GM12891 (cell line): Measurements from ENCODE around the gene CEACAM6.
"Not testable (repeated sequence)": the region's sequence is repeated elsewhere in the genome, so short reads cannot be mapped to it uniquely, and the experiment has no call there.

Experiments
- DNase-seq: peaks from one replicate; pipeline ENCODE4 v3.0.0; 2011; ENCODE audit warnings: low spot score; ENCODE audit not compliant: insufficient read length
- FAIRE-seq: peaks from 2 replicates; lab custom pipeline; 2011; peaks lifted over from hg19 to GRCh38; lab: Jason Lieb, UNC
- PAX5 ChIP-seq: IDR thresholded peaks from 2 replicates; pipeline ENCODE4 v1.6.1; 2011; ENCODE audit warnings: low read length, moderate library complexity, mild to moderate bottlenecking; ENCODE audit not compliant: insufficient read depth, severe bottlenecking
- POLR2A ChIP-seq: IDR thresholded peaks from 2 replicates; pipeline ENCODE4 v1.6.1; 2011; ENCODE audit warnings: low read depth, low read length, control low read depth
- POLR2AphosphoS5 ChIP-seq: IDR thresholded peaks from 2 replicates; pipeline ENCODE4 v1.6.1; 2011; ENCODE audit warnings: low read depth, low read length, control low read depth
- POU2F2 ChIP-seq: IDR thresholded peaks from 2 replicates; pipeline ENCODE4 v1.6.1; 2011; ENCODE audit warnings: low read depth, mild to moderate bottlenecking, control low read depth, low read length, moderate library complexity
- SPI1 ChIP-seq: IDR thresholded peaks from 2 replicates; pipeline ENCODE4 v1.6.1; 2011; ENCODE audit warnings: low read depth, low read length, control low read depth
- TAF1 ChIP-seq: IDR thresholded peaks from 2 replicates; pipeline ENCODE4 v1.6.1; 2011; ENCODE audit warnings: low read depth, low read length, control low read depth

The CEACAM6 gene

GRCh38 chr19:41774515-41774980, 19.2 kb downstream of the CEACAM6 start:
- FAIRE-seq (no peak), DNase-seq (no peak)
- TF ChIP-seq TAF1 (no peak), PAX5 (no peak), POU2F2 (no peak), POLR2AphosphoS5 (no peak), POLR2A (no peak), SPI1 (no peak)

- TF ChIP-seq POU2F2 = no peak
- TF ChIP-seq SPI1 = no peak
- TF ChIP-seq POLR2AphosphoS5 = no peak
- no peak for TF ChIP-seq PAX5
- no peak for FAIRE-seq
Observed at GRCh38 chr19:41776700-41777099, 21.4 kb downstream of the CEACAM6 start.

GRCh38 chr19:41783612-41784011, 28.3 kb downstream of the CEACAM6 start:
- no peak for DNase-seq
- FAIRE-seq = no peak
- no peak for TF ChIP-seq PAX5
- TF ChIP-seq TAF1 = no peak
- no peak for TF ChIP-seq SPI1
- no peak for TF ChIP-seq POU2F2
- TF ChIP-seq POLR2A = no peak
- TF ChIP-seq POLR2AphosphoS5 = no peak

More at GRCh38 chr19:41776700-41777099, 21.4 kb downstream of the CEACAM6 start:
- no peak for DNase-seq

DNA sequence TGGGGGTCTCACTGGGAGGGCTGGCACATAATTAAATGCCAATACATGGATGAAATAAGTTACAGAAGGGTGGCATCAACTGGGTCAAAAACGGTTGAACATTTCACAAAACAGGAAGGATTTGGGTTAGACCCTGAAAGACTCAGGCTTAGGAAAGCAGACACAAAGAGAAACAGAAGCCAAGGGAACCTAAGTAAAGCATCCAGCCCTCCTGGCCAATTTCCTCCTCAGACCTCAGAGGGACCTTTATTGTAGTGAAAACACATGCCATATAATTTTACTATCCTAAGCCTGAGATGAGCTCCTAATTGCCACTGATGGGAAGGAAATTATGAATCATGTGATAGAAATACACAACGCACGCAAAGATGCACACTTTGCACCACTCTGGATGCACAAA, 29.0 kb downstream of the CEACAM6 start:
- no peak for DNase-seq
- TF ChIP-seq POU2F2 = no peak
- TF ChIP-seq TAF1 = no peak
- TF ChIP-seq SPI1 = no peak
- TF ChIP-seq POLR2AphosphoS5 = no peak
- no peak for TF ChIP-seq POLR2A
- TF ChIP-seq PAX5 = no peak

DNA sequence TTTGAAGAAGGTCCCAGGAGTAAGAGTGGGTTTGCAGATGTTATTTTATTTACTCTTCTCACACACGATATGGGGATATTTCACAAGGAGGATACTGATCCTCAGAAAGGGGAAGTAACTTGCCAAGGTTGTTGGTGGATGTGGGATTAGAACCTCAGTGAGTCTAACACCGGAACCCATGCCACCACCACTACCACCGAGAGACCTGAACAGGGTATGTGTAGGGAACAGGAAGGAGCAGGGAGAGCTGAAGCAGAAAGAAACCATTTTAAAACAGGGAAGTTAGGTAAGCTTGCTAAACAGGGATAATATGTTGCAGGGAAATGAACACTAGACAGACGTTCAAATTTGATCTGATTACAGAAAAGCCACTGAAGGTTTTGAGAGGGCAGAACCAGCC, 29.4 kb downstream of the CEACAM6 start:
- no peak for TF ChIP-seq TAF1
- TF ChIP-seq SPI1 = no peak
- no peak for TF ChIP-seq POLR2AphosphoS5
- no peak for TF ChIP-seq POU2F2
- no peak for TF ChIP-seq PAX5
- DNase-seq (no peak), FAIRE-seq (no peak)

More for the DNA sequence above, 29.0 kb downstream of the CEACAM6 start:
- no peak for FAIRE-seq

GRCh38 chr19:41785653-41786052, 30.3 kb downstream of the CEACAM6 start:
- DNase-seq (peak; percentile 71), FAIRE-seq (peak; percentile 98)
- no peak for TF ChIP-seq TAF1
- TF ChIP-seq POLR2AphosphoS5 = no peak
- no peak for TF ChIP-seq POU2F2

- FAIRE-seq (peak; percentile 31), DNase-seq (no peak)
- no peak for TF ChIP-seq POLR2A
- no peak for TF ChIP-seq POLR2AphosphoS5
- no peak for TF ChIP-seq PAX5
- TF ChIP-seq TAF1 = no peak
- no peak for TF ChIP-seq SPI1
- TF ChIP-seq POU2F2 = no peak
Observed at GRCh38 chr19:41787055-41787454, 31.7 kb downstream of the CEACAM6 start.

- not testable (repeated sequence) for FAIRE-seq, DNase-seq
Observed at GRCh38 chr19:41788518-41788917, 33.2 kb downstream of the CEACAM6 start.

DNA sequence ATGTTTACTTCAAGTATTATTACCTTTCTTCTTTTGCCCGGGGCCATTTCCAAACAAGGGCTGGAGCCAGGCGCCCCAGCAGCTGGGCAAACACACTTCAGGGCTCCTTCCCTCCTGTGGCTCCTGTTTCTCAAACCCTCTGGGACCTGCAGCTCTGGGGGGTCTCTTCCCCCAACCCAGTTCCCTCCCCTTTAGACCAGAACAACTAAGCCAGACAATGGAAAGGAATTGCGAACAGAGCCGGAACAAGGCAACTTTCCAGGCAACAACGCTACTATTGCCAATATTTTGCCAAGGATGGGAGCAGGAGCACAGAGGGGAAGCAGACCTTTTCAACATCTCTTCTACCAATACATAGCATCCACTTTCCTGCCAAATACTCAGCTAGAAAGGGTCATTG, 33.7 kb downstream of the CEACAM6 start:
- DNase-seq, FAIRE-seq: not testable (repeated sequence)

DNA sequence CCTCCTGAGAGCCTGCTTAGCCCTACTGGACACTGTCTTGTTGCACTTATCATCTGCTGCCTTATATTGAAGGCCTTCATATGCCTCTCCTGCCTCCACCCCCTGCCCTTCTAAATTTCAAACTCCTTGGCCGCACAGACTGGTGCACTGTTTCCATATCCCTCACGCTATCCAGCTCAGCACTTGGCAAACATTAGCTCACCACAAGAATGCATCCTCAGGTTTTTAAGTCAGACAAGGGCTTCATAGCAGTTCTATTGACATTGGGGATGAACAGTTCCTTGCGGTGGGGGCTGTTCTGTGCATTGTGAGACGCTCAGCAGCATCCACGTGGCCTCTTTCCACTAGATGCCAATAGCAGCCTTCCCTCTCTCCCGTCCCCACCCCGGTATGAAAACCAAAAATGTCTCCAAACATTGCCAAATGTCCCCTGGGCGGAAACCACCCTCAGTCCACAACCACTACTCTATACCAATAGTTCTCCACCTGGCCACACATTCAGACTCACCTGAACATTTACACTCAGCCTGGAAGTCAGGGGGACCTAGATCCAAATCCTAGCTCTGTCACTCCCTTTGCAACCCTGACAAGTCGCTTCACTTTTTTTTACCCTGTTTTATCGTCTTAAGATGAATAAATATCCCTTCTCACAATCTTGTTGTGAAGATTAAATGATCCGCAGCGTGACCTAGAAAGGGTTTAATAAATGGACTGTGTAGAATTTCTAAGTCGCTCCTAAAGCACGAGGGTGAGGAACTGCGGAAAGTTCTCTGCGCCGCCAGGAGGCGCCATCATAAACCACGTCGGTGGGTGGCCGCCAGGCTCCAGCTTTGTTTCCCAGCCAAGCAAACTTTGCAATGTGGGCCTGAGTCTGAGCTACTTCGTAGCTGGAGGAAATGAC, 37.4 kb downstream of the CEACAM6 start:
- FAIRE-seq = peak; percentile 64
- TF ChIP-seq POLR2A (no peak), PAX5 (no peak), POLR2AphosphoS5 (no peak), SPI1 (peak; percentile 48)
- DNase-seq = no peak

DNA sequence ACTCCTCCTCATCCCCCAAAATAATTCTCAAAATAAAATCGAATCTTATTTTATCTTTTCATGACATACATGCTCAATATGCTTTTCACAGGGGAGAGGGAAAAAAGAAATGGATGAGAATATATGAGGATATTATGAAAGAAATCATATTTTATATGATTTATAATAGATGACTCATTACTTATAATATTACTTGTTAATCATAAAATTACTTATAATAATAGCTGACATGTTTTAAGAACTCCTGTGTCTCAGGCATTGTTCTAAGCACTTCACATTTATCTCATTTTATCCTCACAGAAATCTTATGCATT, 38.0 kb downstream of the CEACAM6 start:
- FAIRE-seq (no peak), DNase-seq (no peak)
- TF ChIP-seq TAF1 (no peak), SPI1 (no peak), POLR2A (no peak), POLR2AphosphoS5 (no peak), PAX5 (no peak), POU2F2 (no peak)
